ENCODE results near the gene PDE4D. TPM values are rescaled to one million over a fixed set of nuclear protein-coding genes. Genes with fewer than 3 reads are reported as not detected.

PDE4D gene
- total RNA-seq, 4 donors from 2014 or later, result 15.9 to 66.3 (median 48.7) TPM

- H3K27ac ChIP-seq, result no peak overlapping the region
- H3K36me3 ChIP-seq, result no peaks in the 10 kb centered on the region
- TF ChIP-seq POLR2A (IDR thresholded peaks at IDR 0.05) (no peak), CTCF (IDR thresholded peaks at IDR 0.05) (no peak), EP300 (IDR thresholded peaks at IDR 0.05) (no peak)
- H3K27me3 ChIP-seq, result no peaks in the 10 kb centered on the region
- no peaks in the 10 kb centered on the region for H3K4me1 ChIP-seq
- WGBS, 2 donors, result 53 to 73% methylated on average over 1 of the region's 1 CpG
- H3K9me3 ChIP-seq, result no peaks in the 10 kb centered on the region
- H3K4me3 ChIP-seq, result no peak overlapping the region
- DNase-seq (ENCODE audit: low spot score in 2 of 2), result no peak
Measured at GRCh38 chr5:59207401-59207800, 686.1 kb downstream of the PDE4D start.

DNA sequence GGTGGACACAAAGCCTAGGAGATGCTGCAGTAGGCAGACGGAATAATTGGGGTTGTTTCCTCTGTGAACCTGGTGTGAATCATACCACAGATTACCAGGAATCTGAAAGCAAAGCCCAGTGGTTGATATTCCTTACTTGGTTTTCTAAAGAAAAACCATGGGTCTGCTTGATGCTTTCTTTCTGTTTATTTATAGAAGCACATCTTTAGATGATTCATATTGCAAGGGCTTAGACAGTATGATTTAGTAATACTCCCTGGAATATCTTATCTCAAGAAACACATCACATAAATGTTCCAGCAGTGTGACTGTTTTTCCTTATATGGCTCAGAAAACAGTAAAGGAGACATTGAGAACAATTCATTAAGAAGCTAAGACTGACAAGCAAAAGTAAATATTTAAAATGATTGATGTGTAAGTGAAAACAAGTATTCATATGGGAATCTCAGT lies 687.4 kb downstream of the PDE4D start:
- no peak for TF ChIP-seq EP300 (IDR thresholded peaks at IDR 0.05)
- TF ChIP-seq POLR2A (IDR thresholded peaks at IDR 0.05), result no peak
- TF ChIP-seq CTCF (IDR thresholded peaks at IDR 0.05), result no peak
- Histone ChIP-seq H3K27ac (no peak overlapping the region), H3K36me3 (no peaks in the 10 kb centered on the region), H3K4me1 (no peaks in the 10 kb centered on the region), H3K9me3 (no peaks in the 10 kb centered on the region), H3K4me3 (no peak overlapping the region), H3K27me3 (no peaks in the 10 kb centered on the region)
- DNase-seq (ENCODE audit: low spot score in 2 of 2), result no peak
- WGBS, 2 donors, result 80 to 84% methylated on average over 1 of the region's 1 CpG

GRCh38 chr5:59204114-59204897 lies 689.2 kb downstream of the PDE4D start:
- no peaks in the 10 kb centered on the region for H3K36me3 ChIP-seq
- H3K4me3 ChIP-seq, result no peak overlapping the region
- 81 to 83% methylated on average over 5 of the region's 5 CpGs for WGBS, 2 donors
- H3K4me1 ChIP-seq, result no peaks in the 10 kb centered on the region
- H3K27ac ChIP-seq, result no peak overlapping the region
- no peak for TF ChIP-seq EP300 (IDR thresholded peaks at IDR 0.05)
- no peak for TF ChIP-seq CTCF (IDR thresholded peaks at IDR 0.05)
- no peak for TF ChIP-seq POLR2A (IDR thresholded peaks at IDR 0.05)
- H3K9me3 ChIP-seq, result no peaks in the 10 kb centered on the region
- no peaks in the 10 kb centered on the region for H3K27me3 ChIP-seq
- DNase-seq (ENCODE audit: low spot score in 2 of 2), result no peak

DNA sequence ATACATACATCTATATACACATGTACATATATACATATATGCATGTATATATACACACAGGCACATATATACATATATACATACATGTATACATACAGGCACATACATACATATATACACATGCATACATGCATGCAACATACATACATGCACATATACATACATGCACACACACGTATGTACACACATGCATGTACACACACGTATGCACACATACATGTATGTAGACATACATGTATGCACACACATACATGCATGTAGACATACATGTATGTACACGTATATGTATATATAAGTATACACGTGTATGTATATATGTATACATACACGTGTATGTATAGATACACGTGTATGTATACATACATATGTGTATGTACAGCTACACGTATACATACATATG lies 693.7 kb downstream of the PDE4D start:
- Histone ChIP-seq H3K4me1 (no peaks in the 10 kb centered on the region), H3K27me3 (no peaks in the 10 kb centered on the region), H3K9me3 (no peaks in the 10 kb centered on the region), H3K4me3 (no peak overlapping the region), H3K27ac (no peak overlapping the region), H3K36me3 (peaks cover 0 to 5% (median 0%) of the 10 kb centered on the region in 3 donors)
- TF ChIP-seq EP300 (IDR thresholded peaks at IDR 0.05) (no peak), CTCF (IDR thresholded peaks at IDR 0.05) (no peak), POLR2A (IDR thresholded peaks at IDR 0.05) (no peak)
- 78 to 82% methylated on average over 7 of the region's 7 CpGs for WGBS, 2 donors
- no peak for DNase-seq (ENCODE audit: low spot score in 2 of 2)

DNA sequence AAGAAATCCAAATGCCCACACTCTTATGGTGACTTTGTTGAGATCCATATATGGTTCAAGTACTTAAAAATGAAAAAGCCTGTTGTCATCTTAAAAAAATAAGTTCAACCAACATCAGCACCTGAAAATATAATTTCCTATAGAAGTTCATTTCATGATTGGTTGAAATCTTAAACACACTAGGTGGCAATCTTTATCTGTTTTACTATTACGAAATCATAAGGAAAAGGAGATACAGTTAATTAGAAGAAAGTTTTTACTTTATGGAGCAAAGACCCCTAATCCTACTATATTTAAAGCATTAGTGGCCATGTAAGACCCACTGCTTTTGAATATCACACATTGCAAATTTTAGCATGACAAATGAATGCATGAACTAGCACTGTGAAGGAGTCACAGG lies 694.7 kb downstream of the PDE4D start:
- Histone ChIP-seq H3K27me3 (no peaks in the 10 kb centered on the region), H3K27ac (no peak overlapping the region), H3K4me1 (no peaks in the 10 kb centered on the region), H3K36me3 (peaks cover 0 to 5% (median 0%) of the 10 kb centered on the region in 3 donors), H3K4me3 (no peak overlapping the region), H3K9me3 (no peaks in the 10 kb centered on the region)
- WGBS, 2 donors, result 82 to 84% methylated on average over 1 of the region's 1 CpG
- DNase-seq (ENCODE audit: low spot score in 2 of 2), result no peak
- TF ChIP-seq CTCF (IDR thresholded peaks at IDR 0.05) (no peak), EP300 (IDR thresholded peaks at IDR 0.05) (no peak)

Measured in tibial nerve (tissue), 4 donors.